Transverse colon (tissue), 4 donors: ENCODE measurements around the gene BIN2.

ENCODE experiments used
- CTCF ChIP-seq, 5 experiments: fragments of 200-600 bp in 3 of 5; fragments of 450-650 bp in 2 of 5; sonication (generic) in 3 of 5; IDR thresholded peaks; 1 replicate in 2 of 5; 2 replicates in 3 of 5; pipeline ENCODE4 v1.5.1; 2016 to 2017; ENCODE audit warnings: antibody characterized with exemption in 5 of 5, inconsistent platforms in 3 of 5, mild to moderate bottlenecking in 2 of 5, moderate library complexity in 1 of 5
- EP300 ChIP-seq: sonication (generic); formaldehyde crosslinking; IDR thresholded peaks from one replicate; pipeline ENCODE4 v1.6.1; 2017; ENCODE audit warnings: antibody characterized with exemption, low read depth
- POLR2A ChIP-seq: fragments of 450-650 bp; IDR thresholded peaks from one replicate; pipeline ENCODE4 v1.6.1; 2016; ENCODE audit warnings: antibody characterized with exemption, mild to moderate bottlenecking, moderate library complexity
- POLR2AphosphoS5 ChIP-seq, 3 donors: sonication (generic); formaldehyde crosslinking; IDR thresholded peaks; one replicate each; pipeline ENCODE4 v1.6.1; 2016; ENCODE audit warnings: antibody characterized with exemption in 3 of 3

- TF ChIP-seq POLR2A: no peak
- TF ChIP-seq CTCF (IDR thresholded peaks at IDR 0.05): no peak
- TF ChIP-seq POLR2AphosphoS5 (IDR thresholded peaks at IDR 0.05): no peak
- TF ChIP-seq EP300: no peak
These were observed 3.2 kb downstream of the BIN2 start for GRCh38 chr12:51320695-51321320.
